ENCODE measurements around the gene DOCK7.
"Not testable (repeated sequence)": the region's sequence is repeated elsewhere in the genome, so short reads cannot be mapped to it uniquely, and the experiment has no call there.

DOCK7 gene

GRCh38 chr1:62601457-62601856, 86.7 kb downstream of the DOCK7 start:
- no peak for DNase-seq

- no peak for DNase-seq
Observed at GRCh38 chr1:62599044-62599443, 89.1 kb downstream of the DOCK7 start.

GRCh38 chr1:62597281-62597680, 90.9 kb downstream of the DOCK7 start, which contains the start of gene ANGPTL3:
TSS of gene ANGPTL3 (plus strand) at chr1:62597520. CDS start at chr1:62597567, 47 bp downstream.
- no peak for DNase-seq

- DNase-seq = no peak
Observed at GRCh38 chr1:62595647-62596046, 92.5 kb downstream of the DOCK7 start.

- no peak for DNase-seq
Observed at GRCh38 chr1:62593825-62594394, 94.3 kb downstream of the DOCK7 start.

- DNase-seq = no peak
Observed at GRCh38 chr1:62590970-62591368, 97.2 kb downstream of the DOCK7 start.

- DNase-seq = no peak
Observed at GRCh38 chr1:62590255-62590969, 97.8 kb downstream of the DOCK7 start.

- no peak for DNase-seq
Observed at GRCh38 chr1:62589321-62589720, 98.9 kb downstream of the DOCK7 start.

GRCh38 chr1:62588000-62588399, 100.2 kb downstream of the DOCK7 start:
- no peak for DNase-seq

- no peak for DNase-seq
Observed at GRCh38 chr1:62585469-62586155, 102.6 kb downstream of the DOCK7 start.

GRCh38 chr1:62573675-62574074, 114.5 kb downstream of the DOCK7 start:
- no peak for DNase-seq

- no peak for DNase-seq
Observed at GRCh38 chr1:62572476-62572875, 115.7 kb downstream of the DOCK7 start.

GRCh38 chr1:62571517-62571916, 116.7 kb downstream of the DOCK7 start:
- not testable (repeated sequence) for DNase-seq

- DNase-seq = not testable (repeated sequence)
Observed at GRCh38 chr1:62567926-62568325, 120.3 kb downstream of the DOCK7 start.

- DNase-seq = not testable (repeated sequence)
Observed at GRCh38 chr1:62567182-62567581, 121.0 kb downstream of the DOCK7 start.

GRCh38 chr1:62561306-62561705, 126.9 kb downstream of the DOCK7 start:
- no peak for DNase-seq

- no peak for DNase-seq
Observed at GRCh38 chr1:62544570-62544969, 143.6 kb downstream of the DOCK7 start.

GRCh38 chr1:62541048-62541447, 147.1 kb downstream of the DOCK7 start:
- no peak for DNase-seq

- no peak for DNase-seq
Observed at GRCh38 chr1:62539028-62539447, 149.1 kb downstream of the DOCK7 start.

- no peak for DNase-seq
Observed at GRCh38 chr1:62536865-62537264, 151.3 kb downstream of the DOCK7 start.

GRCh38 chr1:62530516-62531154, 157.6 kb downstream of the DOCK7 start:
- no peak for DNase-seq

- DNase-seq = no peak
Observed at GRCh38 chr1:62529227-62529626, 159.0 kb downstream of the DOCK7 start.

- DNase-seq = no peak
Observed at GRCh38 chr1:62528015-62528414, 160.2 kb downstream of the DOCK7 start.

- not testable (repeated sequence) for DNase-seq
Observed at GRCh38 chr1:62527346-62527745, 160.8 kb downstream of the DOCK7 start.
